Endothelial cell (in vitro differentiated cells): Measurements from ENCODE around the gene NCR1. TPM values are rescaled to one million over a fixed set of nuclear protein-coding genes. Genes with fewer than 3 reads are reported as not detected.
"Not testable (repeated sequence)": the region's sequence is repeated elsewhere in the genome, so short reads cannot be mapped to it uniquely, and the experiment has no call there.

Experiments used
- DNase-seq: peaks from one replicate; pipeline ENCODE4 v3.0.0; 2021; ENCODE audit warnings: low spot score
- H3K27ac Mint-ChIP-seq: one replicate; pipeline ENCODE4 v1.8.0; 2021; ENCODE audit warnings: mixed read lengths, inconsistent platforms; ENCODE audit not compliant: unreplicated experiment
- H3K27me3 Mint-ChIP-seq: one replicate; pipeline ENCODE4 v1.8.0; 2021; ENCODE audit warnings: mild to moderate bottlenecking, moderate library complexity, mixed read lengths, inconsistent platforms; ENCODE audit not compliant: unreplicated experiment
- H3K36me3 Mint-ChIP-seq: one replicate; pipeline ENCODE4 v1.8.0; 2021; ENCODE audit warnings: mild to moderate bottlenecking, low read depth, mixed read lengths, inconsistent platforms; ENCODE audit not compliant: unreplicated experiment
- H3K4me1 Mint-ChIP-seq: one replicate; pipeline ENCODE4 v1.8.0; 2021; ENCODE audit warnings: mild to moderate bottlenecking, mixed read lengths, inconsistent platforms; ENCODE audit not compliant: unreplicated experiment
- H3K4me3 Mint-ChIP-seq: one replicate; pipeline ENCODE4 v1.8.0; 2021; ENCODE audit warnings: mild to moderate bottlenecking, mixed read lengths, inconsistent platforms; ENCODE audit not compliant: unreplicated experiment
- H3K9me3 Mint-ChIP-seq: one replicate; pipeline ENCODE4 v1.8.0; 2021; ENCODE audit warnings: mixed read lengths, inconsistent platforms; ENCODE audit not compliant: unreplicated experiment
- long read RNA-seq: library from polyadenylated mRNA; unstranded; transcript quantifications from one replicate; pipeline ENCODE4 v2.0.0, GENCODE V29; 2020; ENCODE audit not compliant: unreplicated experiment
- total RNA-seq: library from RNA; stranded (reverse); fragmentation: NEBNext Ultra II Directional; extraction: Animal tissue kit (Norgen Biotek cat#: 25700); gene quantifications from one replicate; pipeline ENCODE4 v1.2.1, GENCODE V29; 2021; ENCODE audit not compliant: unreplicated experiment
- TF ChIP-seq, protein P1 (sequence below): fragments of 200-600 bp; sonication (generic); IDR thresholded peaks from one replicate; pipeline ENCODE4 v1.5.0; 2021; ENCODE audit warnings: antibody characterized with exemption; ENCODE audit not compliant: unreplicated experiment

Gene NCR1
- total RNA-seq = not detected
- long read RNA-seq = 0 reads

GRCh38 chr19:54905803-54906511, at the start of gene NCR1:
NCR1 (plus strand) TSS chr19:54906148; CDS start chr19:54906188, 40 bp downstream.
- H3K27ac Mint-ChIP-seq = no peak within 1 kb of the TSS
- no peaks in the 10 kb centered on the region for H3K27me3 Mint-ChIP-seq
- no peak for DNase-seq
- H3K4me3 Mint-ChIP-seq = no peak within 1 kb of the TSS
- H3K4me1 Mint-ChIP-seq = no peaks in the 10 kb centered on the region
- H3K9me3 Mint-ChIP-seq = no peaks in the 10 kb centered on the region
- no peaks in the 10 kb centered on the region for H3K36me3 Mint-ChIP-seq
- TF ChIP-seq, protein P1, sequence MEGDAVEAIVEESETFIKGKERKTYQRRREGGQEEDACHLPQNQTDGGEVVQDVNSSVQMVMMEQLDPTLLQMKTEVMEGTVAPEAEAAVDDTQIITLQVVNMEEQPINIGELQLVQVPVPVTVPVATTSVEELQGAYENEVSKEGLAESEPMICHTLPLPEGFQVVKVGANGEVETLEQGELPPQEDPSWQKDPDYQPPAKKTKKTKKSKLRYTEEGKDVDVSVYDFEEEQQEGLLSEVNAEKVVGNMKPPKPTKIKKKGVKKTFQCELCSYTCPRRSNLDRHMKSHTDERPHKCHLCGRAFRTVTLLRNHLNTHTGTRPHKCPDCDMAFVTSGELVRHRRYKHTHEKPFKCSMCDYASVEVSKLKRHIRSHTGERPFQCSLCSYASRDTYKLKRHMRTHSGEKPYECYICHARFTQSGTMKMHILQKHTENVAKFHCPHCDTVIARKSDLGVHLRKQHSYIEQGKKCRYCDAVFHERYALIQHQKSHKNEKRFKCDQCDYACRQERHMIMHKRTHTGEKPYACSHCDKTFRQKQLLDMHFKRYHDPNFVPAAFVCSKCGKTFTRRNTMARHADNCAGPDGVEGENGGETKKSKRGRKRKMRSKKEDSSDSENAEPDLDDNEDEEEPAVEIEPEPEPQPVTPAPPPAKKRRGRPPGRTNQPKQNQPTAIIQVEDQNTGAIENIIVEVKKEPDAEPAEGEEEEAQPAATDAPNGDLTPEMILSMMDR = no peak

DNA sequence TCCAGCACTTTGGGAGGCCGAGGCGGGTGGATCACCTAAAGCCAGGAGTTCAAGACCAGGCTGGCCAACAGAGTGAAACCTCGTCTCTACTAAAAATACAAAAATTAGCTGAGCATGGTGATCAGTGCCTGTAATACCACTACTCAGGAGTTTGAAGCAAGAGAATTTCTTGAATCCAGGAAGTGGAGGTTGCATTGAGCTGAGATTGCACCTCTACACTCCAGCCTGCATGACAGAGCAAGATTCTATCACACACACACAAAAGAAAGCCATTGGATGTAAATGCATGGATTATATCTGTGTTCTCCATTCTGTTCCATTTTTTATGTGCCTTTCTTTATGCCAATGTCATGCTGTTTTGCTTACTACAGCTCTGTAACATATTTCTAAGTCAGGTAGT, 47.5 kb upstream of the NCR1 start:
- not testable (repeated sequence) for H3K4me3 Mint-ChIP-seq, H3K27me3 Mint-ChIP-seq, H3K4me1 Mint-ChIP-seq, DNase-seq, H3K27ac Mint-ChIP-seq
- peaks cover 14% of the 10 kb centered on the region for H3K36me3 Mint-ChIP-seq
- H3K9me3 Mint-ChIP-seq = peaks cover 38% of the 10 kb centered on the region

DNA sequence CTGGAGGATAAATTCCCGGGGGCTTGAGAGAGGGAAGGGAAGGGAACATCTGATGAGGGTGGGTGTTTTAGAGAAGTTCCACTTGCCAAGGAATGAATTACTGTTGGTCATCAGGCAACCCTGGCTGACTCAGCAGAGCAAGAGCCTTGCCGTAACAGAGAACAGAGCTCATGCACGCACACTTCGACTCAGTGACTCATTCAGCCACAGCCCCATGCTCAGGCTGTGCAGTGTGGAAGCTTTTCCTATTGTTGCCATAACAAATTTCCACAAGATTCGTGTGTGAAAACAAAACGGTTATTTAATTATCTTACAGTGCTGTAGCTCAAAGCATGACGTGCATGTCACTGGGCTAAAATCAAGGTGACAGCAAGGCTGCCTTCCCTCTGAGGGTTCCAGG, 46.5 kb upstream of the NCR1 start:
- not testable (repeated sequence) for H3K4me1 Mint-ChIP-seq, DNase-seq, H3K4me3 Mint-ChIP-seq, H3K27me3 Mint-ChIP-seq, H3K27ac Mint-ChIP-seq
- Mint-ChIP-seq H3K9me3 (peaks cover 32% of the 10 kb centered on the region), H3K36me3 (peaks cover 14% of the 10 kb centered on the region)

DNA sequence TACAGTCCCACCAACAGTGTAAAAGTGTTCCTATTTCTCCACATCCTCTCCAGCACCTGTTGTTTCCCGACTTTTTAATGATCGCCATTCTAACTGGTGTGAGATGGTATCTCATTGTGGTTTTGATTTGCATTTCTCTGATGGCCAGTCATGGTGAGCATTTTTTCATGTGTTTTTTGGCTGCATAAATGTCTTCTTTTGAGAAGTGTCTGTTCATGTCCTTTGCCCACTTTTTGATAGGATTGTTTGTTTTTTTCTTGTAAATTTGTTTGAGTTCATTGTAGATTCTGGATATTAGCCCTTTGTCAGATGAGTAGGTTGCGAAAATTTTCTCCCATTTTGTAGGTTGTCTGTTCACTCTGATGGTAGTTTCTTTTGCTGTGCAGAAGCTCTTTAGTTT, 42.5 kb upstream of the NCR1 start:
- not testable (repeated sequence) for H3K4me1 Mint-ChIP-seq, H3K27me3 Mint-ChIP-seq, H3K4me3 Mint-ChIP-seq, H3K27ac Mint-ChIP-seq, DNase-seq
- peaks cover 21% of the 10 kb centered on the region for H3K9me3 Mint-ChIP-seq
- peaks cover 13% of the 10 kb centered on the region for H3K36me3 Mint-ChIP-seq

- Mint-ChIP-seq H3K9me3 (peaks cover 7% of the 10 kb centered on the region), H3K36me3 (peaks cover 5% of the 10 kb centered on the region), H3K4me3 (no peak overlapping the region), H3K4me1 (peaks cover 6% of the 10 kb centered on the region), H3K27ac (no peak overlapping the region), H3K27me3 (no peaks in the 10 kb centered on the region)
- TF ChIP-seq, protein P1 = no peak
- no peak for DNase-seq
Observed at GRCh38 chr19:54871696-54872095, 34.3 kb upstream of the NCR1 start.

DNA sequence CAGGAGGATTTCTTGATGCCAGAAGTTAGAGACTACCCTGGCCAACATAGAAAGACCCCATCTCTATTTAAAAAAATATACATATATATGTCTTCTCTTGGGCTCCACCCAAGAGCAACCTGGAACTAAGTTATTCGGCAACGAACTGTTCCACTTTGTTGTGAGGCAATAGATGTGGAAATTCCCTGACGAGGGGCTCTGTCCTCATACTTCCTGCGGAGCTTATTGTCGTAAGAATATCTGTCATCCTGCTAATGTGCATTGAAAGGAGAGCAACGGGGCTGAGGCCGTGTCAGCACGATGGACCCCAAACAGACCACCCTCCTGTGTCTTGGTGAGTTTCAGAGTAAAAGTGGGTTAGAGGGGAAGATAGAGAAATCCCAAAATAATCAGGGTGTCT, 32.0 kb upstream of the NCR1 start, which contains the start of gene FCAR:
Gene FCAR (plus strand): TSS at position 246 of the 400 bp plus-strand sequence. CDS start 55 bp downstream, at position 301.
- no peak for DNase-seq
- Mint-ChIP-seq H3K9me3 (no peaks in the 10 kb centered on the region), H3K27me3 (no peaks in the 10 kb centered on the region), H3K4me3 (no peak within 1 kb of the TSS), H3K4me1 (peaks cover 6% of the 10 kb centered on the region), H3K27ac (no peak within 1 kb of the TSS), H3K36me3 (no peaks in the 10 kb centered on the region)
- TF ChIP-seq, protein P1 = no peak
